Activated naive CD4-positive, alpha-beta T cell treated with anti-CD3 and anti-CD28 coated beads, Interleukin-2, amount 50 U/mL, for 16 hours (primary cell): ENCODE data around the gene TBC1D20.

ENCODE experiments used
- DNase-seq: peaks from one replicate; pipeline ENCODE4 v3.0.0-alpha.2; 2020

The TBC1D20 gene

DNA sequence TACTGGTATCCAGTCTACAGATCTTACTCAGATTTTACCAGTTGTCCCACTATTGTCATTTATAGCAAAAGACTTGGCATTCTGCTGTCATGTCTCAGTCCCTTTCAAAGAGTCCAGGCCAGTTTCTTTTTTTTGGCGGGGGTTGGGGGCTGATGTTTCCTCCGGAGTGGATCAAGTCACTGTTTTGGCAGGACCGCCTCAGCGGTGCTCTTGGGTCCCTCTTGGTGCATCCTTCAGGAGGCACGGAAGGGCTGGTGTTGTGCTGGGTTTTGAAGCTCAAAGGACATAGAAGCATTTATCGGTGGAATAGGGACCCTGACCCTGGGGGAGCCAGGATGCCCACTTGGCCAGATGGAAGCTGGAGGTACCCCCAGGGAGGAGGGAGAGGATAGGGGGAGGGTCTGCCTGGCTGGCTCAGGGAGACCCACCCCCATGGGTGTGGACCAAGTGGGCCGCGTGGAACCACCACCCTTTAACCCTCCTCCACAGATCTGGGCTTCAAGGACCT, 43.4 kb downstream of the TBC1D20 start:
- no peak for DNase-seq

- DNase-seq, result no peak
Observed at GRCh38 chr20:417801-418342, 44.5 kb downstream of the TBC1D20 start.

GRCh38 chr20:416950-417800, 45.2 kb downstream of the TBC1D20 start:
- DNase-seq, result no peak

GRCh38 chr20:415820-416322, 46.5 kb downstream of the TBC1D20 start:
- no peak for DNase-seq

DNA sequence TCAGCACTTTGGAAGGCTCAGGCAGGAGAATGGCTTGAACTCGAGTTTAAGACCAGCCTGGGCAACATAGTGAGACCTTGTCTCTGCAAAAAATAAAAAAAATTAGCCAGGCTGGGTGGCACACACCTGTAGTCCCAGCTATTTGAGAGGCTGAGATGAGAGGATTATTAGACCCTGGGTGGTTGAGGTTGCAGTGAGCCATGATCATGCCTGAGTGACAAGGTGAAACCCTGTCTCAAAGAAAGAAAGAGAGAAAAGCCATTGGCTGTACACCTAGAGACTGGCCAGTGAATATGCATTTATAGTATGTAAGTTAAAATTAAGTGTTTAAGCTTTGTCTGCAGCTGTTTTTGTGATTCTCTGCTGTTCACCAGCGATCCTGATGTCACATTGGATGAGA, 48.2 kb downstream of the TBC1D20 start:
- no peak for DNase-seq

DNA sequence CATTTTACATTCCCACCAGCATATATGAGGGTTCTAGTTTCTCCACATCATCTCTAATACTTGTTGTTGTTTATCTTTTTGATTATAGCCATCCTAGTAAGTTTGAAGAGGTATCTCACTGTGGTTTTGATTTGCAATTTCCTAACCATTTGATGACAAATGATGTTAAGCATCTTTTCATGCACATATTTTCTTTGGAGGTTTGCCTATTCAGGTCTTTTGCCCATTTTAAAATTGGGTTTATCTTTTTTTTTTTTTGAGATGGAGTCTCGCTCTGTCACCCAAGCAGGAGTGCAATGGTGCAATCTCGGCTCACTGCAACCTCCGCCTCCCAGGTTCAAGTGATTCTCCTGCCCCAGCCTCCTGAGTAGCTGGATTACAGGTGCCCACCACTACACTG, 50.3 kb downstream of the TBC1D20 start:
- DNase-seq, result no peak

GRCh38 chr20:409697-410559, 52.4 kb downstream of the TBC1D20 start:
- DNase-seq, result no peak

GRCh38 chr20:408843-409696, 53.3 kb downstream of the TBC1D20 start:
- no peak for DNase-seq

DNA sequence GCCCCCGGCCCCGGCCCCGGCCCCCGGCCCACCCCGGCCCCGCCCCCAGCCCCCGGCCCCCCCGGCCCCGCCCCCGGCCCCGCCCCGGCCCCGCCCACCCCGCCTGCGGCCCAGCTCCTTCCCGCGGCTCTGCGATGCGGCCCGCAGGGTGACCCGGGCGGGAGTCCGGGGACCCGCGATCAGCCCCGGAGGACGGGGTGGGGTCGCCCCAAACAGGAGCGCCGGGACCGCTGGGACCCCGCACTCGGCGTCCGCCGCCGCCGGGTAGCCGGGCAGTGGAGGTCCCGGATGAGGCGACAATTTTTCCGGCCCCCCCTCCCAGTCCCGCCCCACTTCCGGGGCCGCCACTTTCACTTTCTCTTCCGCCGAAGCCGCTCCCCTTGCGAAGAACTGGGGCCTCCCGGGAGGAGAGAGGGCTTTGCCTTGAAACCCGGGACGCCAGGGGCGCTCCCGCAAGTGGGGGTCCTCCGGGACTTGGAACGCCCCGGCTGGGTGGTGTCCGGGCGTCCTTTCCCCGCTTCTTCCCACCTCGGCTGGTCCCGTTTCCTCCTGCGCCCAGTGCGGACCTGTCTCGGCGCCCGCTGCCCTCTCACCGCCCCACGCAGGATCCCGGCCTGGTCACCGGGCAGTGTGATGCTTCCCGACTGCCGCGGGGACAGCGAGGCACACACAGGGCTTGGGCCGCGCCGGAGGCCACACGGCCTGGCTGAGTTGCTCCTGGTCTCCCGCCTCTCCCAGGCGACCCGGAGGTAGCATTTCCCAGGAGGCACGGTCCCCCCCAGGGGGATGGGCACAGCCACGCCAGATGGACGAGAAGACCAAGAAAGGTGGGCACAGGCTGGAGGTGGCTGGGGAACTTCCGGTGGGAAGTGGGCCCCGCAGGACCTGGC, 54.1 kb downstream of the TBC1D20 start, which contains the start of gene RBCK1:
Gene RBCK1 (plus strand): TSS at position 347 of the 890 bp plus-strand sequence. CDS start 459 bp downstream, at position 806.
- peak; percentile 87 for DNase-seq

DNA sequence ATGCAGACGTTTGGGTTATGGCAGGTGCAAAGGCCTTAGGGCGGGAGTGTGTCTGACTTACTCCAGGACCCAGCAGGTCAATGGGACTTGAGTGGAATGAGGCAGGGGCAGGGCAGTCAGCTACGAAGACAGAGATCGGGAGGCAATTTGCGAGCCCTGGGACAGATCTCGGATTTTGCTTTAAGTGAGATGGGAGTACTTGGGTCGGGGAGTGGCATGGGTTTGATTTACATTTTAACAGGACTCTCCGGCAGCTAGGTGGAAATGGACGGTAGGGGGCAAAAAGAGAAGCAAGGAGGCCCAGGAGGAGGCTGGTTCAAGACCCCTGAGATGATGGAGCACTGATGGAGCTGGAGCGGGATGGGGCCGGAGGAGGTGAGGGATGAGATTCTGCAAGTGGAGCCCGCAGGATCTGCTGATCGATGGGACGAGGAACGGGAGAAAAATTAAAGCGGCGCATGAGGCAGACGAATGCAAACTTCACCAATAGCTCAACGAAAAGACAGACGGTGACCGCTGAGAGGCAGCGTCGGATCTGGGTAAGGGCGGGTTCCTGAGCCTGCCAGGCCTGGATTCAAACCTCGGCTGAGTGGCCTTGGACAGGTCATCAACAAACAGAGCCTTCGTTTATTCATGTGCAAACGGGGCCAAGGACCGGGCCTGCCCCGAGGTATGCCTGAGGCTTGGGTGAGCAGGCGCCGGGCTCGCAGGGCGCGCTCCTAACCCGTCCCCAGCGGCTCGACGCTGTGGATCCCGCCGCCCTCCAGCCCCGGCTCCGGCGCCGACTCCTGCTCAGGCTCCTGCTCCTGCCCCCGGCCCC, 55.0 kb downstream of the TBC1D20 start:
- DNase-seq, result peak; percentile 70

- no peak for DNase-seq
Observed at GRCh38 chr20:406200-407132, 55.9 kb downstream of the TBC1D20 start.

- no peak for DNase-seq
Observed at GRCh38 chr20:404088-404487, 58.2 kb downstream of the TBC1D20 start.

DNA sequence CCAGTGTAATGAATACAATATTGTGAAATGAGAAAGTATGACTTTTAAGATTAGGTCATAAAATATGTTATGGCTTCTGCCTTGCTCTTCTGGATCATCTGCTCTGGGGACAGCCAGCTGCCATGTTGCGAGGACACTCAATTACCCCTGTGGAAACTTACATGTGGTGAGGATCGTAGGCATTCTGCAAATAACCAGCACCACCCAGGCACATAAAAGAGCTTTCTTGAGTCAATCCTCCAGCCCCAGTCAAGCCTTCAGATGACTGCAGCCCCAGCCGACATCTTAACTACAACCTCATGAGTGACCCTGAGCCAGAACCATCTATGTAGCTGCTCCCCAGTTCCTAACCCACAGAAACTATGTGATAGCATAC, 58.8 kb downstream of the TBC1D20 start:
- DNase-seq, result no peak

- no peak for DNase-seq
Observed at GRCh38 chr20:402898-403581, 59.3 kb downstream of the TBC1D20 start.

DNA sequence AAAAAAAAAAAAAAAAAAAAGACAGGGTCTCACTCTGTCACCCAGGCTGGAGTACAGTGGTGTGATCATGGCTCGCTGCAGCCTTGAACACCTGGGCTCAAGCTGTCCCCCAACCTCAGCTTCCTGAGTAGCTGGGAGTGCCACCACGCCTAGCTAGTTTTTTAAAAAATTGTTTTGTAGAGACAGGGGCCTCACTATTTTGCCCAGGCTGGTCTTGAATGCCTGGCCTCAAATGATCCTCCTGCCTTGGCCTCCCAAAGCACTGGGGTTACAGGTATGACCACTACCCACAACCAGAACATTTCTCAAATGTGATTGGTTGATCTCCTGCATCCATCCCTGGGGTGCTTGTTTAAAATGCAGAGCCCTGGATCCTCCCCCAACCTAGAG, 59.8 kb downstream of the TBC1D20 start:
- no peak for DNase-seq

GRCh38 chr20:401682-402495, 60.4 kb downstream of the TBC1D20 start:
- DNase-seq, result no peak

DNA sequence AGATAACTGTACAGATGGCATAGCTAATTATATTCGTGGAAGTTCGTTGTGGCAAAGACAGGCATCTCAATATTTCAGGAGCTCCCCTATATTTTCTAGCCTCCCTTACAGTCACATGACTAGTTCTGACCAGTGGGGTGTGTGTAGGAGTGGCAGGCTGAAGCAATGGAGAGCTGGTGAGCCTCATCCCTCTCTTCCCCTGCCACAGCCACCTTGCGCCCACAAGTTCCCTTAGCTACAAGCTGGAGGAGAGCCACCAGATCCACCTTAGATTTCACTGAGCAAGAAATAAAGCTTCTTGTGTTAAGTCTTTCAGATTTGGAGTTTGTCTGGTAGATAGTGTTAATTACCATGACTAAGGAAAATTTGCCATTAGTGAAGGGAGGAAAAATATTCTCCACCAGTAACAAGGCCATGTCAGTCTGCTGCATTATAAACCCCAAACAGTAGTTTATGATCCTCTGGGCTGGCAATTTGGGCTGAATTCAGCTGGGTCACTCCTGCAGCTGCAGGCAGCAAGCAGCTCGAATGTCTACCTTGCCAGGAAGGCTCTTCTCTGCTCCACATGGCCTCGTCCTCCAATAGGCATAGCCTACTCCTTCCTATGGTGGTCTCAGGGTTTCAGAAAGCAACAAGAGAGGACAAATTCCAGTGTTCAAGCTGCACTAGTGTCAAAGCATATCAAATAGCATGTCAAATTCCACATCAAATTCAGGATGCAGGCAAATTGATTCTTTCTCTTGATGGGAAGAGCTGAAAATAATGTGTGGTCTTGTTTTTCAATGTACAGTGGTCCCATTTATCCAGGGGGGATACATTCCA, 61.7 kb downstream of the TBC1D20 start:
- DNase-seq, result no peak
